Left hindlimb (tissue), 1 donor: ENCODE data around the gene RPS6KA6.
A peak's percentile ranks its signal among the peaks of the same experiment; 100 is the strongest.

Source experiments
- DNase-seq: peaks from one replicate; pipeline ENCODE4 v3.0.0-alpha.2; 2018

RPS6KA6 gene

DNA sequence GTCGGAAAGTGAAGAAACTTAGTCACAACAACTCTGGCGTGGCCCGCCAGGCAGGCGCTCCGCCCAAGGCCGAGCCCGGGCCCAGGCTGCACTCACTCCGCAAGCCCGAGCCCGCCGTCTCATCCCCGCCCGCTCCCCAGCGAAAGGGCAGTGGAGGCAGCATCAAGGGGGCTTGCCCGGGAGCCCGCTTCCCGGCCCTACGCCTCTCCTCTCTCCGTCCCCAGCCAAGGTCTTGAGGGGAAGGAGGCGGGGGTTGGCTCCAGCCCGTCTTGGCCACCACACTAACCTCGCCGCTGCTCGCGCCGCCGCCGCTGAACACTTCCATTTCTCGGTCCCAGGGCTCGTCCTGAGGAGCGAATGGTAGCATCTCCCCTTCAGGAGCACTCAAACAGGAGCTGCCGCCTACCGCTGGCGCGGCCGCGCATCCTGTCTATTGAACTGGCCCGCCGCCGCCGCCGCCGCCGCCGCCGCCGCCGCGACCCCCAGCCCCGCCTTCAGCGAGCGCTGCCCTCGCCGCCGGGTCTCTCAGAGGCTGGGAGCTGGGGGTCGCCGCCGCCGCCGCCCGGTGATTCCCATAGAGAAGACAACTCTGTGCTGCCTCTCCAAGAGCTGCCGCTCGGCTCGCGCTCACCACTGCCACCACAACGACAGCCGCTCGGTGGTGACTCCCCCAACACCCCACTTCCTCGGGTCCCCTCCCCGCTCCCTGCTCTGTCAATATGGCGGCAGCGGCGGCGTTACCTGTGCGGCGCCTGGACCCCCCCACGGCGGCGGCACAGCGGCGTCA, at the start of gene RPS6KA6:
RPS6KA6 (minus strand) TSS at position 667 of the 787 bp plus-strand sequence; CDS start at position 367, 300 bp downstream.
- peak; percentile 51 for DNase-seq

GRCh38 chrX:84224741-84225140, 36.7 kb upstream of the RPS6KA6 start:
- DNase-seq = no peak

- DNase-seq = no peak
These were observed 35.3 kb upstream of the RPS6KA6 start for GRCh38 chrX:84223261-84223660.

DNA sequence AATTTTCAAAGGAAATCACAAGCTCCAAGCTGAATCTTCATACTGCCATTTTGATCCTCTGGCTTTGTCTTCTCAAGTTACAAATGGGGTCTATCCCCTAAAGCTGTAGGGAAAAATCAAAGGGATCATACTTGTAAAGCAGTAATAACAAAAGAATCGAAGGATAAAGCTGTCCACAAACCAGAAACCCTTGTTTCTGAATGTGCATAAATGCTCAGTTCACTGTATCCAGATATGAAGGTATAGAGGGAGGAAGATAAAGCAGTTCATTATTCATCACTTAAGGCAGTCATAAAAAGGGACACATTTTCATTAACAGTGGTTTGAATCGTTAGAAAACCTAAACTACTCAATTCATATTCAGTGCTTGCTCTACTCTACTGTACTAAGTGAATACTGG, 33.2 kb upstream of the RPS6KA6 start:
- no peak for DNase-seq

DNA sequence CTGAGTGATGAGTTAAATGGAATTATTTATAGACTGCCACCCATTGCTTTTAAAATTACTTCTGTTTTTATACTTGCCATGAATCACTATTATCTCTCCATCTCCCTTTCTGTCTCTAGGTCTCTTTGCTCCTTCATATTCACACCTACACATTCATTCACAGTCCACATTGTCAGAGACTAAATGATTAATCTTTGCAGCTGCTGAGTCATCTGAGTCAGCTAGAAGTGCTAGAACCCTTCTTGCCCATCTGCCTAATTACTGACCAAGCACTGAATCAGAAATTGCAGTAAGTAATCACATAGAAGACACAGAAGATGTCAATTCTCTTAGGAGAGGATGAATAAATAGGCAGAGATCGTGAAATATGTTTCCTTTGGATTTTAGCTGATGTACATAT, 31.6 kb upstream of the RPS6KA6 start:
- no peak for DNase-seq

DNA sequence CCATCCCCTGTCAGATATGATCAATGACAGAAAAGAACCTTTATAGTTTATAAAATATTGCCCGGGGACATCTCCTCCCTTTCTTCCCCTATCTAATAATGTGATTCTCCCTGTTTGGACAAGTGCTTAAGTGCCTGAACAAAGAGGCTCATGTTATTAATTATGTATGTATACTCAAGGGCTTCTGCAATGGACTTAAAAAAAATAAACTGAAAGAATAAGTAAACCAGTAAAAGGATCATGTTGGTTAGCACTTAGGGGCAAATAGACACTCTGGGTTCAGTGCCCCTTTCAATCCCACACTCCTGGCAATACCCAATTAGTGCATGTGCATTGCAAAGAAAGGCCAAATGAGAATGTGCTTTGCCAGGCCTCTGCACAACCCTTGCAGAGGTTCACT, 30.7 kb upstream of the RPS6KA6 start:
- no peak for DNase-seq

- DNase-seq = no peak
These were observed 28.9 kb upstream of the RPS6KA6 start for GRCh38 chrX:84216881-84217280.

DNA sequence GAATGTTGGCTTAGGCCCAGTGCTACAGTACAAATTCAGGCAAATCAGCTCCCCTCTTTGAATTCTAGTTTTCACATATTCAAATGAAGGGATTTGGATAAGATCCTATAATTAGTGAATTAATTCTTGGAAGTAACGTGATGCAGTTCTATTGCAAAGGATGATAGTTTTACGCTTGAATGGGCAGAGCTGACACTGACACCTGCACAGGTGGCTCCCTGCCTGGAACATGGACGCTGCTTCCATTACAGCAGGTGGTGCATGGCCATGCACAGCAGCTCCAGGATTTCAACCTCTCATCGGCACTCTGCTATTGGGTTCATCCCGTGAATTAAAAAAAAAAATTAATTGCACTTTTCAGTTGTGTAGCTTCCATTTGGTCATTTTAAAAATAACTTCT, 28.4 kb upstream of the RPS6KA6 start:
- no peak for DNase-seq

- DNase-seq = no peak
These were observed 17.3 kb upstream of the RPS6KA6 start for GRCh38 chrX:84205276-84205675.

- no peak for DNase-seq
These were observed 11.7 kb upstream of the RPS6KA6 start for GRCh38 chrX:84199688-84200087.

DNA sequence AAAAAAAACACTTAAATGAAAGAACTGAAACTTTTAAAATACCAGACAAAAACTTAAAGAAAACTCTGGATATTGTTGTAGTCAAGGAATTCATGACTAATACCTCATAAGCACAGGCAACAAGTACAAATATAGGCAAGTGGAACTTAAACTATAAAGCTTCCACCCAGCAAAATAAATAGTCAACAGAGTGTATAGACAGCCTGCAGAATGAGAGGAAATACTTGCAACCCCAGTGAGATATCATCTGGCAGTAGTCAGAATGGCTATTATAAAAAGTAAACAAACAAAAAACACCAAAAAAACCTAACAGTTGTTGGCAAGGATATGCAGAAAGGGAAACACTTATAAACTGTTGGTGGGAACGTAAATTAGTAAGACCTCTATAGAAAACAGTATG, 9.6 kb upstream of the RPS6KA6 start:
- no peak for DNase-seq

GRCh38 chrX:84192006-84192405, 4.0 kb upstream of the RPS6KA6 start:
- DNase-seq = no peak

DNA sequence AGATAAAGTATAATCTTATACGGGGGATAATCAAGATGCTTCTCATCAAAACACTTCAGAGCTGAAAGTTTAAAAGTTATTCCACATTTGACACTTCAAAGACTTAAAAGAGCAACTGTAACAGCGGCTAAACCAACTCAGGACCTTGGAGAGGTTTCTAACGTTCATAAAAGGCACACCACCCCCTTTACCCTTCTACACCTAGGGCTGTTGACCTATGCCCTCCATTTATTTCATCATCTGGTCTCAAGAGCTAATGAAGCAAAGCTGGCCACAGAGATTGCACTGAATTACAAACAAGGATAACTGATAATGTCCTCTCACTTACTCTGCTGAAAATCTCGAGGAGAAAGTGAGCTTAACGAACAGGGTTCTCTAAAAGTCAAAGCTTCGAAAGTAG, 1.1 kb upstream of the RPS6KA6 start:
- no peak for DNase-seq

GRCh38 chrX:84188320-84188834, 378 bp upstream of the RPS6KA6 start:
- peak; percentile 84 for DNase-seq

- DNase-seq = peak; percentile 30
These were observed 1.1 kb downstream of the RPS6KA6 start for GRCh38 chrX:84186603-84187532.

GRCh38 chrX:84182516-84182915, 5.5 kb downstream of the RPS6KA6 start:
- DNase-seq = no peak

GRCh38 chrX:84175958-84176357, 12.0 kb downstream of the RPS6KA6 start:
- DNase-seq = no peak

DNA sequence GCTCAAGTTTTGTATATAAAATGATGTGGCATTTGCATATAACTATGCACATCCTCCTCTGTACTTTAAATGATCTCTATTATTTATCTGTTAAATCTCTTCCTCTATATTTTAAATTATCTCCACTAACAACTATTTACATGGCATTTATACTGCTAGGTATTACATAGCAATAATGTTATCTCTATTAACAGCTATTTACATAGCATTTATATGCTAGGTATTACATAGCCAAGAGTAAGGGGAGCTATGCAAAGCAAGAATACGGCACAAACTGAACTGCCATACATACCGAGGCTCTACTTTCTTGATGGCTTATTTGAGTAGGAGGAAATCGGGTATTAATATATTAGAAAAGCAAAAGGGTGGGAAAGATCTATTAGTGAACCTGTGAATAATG, 12.7 kb downstream of the RPS6KA6 start:
- DNase-seq = no peak

- DNase-seq = no peak
These were observed 13.7 kb downstream of the RPS6KA6 start for GRCh38 chrX:84174348-84174747.

DNA sequence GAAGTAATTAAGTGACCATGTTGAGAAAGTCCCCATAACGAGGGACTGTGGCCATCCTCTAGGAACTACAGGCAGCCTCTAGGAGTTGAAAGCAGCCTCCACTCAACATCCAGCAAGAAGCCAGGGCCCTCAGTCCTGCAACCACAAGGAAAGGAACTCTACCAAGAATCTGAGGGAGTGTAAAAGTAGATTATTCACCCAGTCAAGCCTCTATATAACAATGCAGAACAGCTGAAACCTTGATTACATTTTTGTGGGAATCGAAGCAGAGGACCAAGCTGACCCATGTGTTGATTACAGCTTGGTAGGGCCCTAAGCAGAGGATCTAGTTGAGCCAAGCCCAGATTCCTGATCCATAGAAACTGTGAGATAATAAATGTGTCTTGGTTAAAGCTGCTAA, 17.1 kb downstream of the RPS6KA6 start:
- no peak for DNase-seq

- DNase-seq = no peak
These were observed 19.4 kb downstream of the RPS6KA6 start for GRCh38 chrX:84168574-84168973.

DNA sequence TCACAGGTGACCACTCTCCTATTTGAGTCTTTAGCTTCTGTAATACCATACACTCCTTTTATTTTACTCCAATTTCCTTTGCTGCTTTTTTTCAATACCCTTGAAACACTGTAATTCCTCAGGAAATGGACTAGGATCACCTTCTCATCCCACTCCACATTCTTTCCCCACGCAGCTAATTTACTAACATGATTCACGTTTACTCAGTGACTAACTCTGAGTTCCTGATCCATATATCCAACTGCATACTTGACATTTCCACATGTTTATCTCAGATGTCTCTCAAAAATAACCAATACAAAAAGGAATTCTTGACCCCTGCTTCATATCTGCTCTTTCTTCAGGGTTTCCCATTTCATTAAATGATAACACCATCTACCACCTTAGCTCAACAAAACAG, 19.9 kb downstream of the RPS6KA6 start:
- no peak for DNase-seq

DNA sequence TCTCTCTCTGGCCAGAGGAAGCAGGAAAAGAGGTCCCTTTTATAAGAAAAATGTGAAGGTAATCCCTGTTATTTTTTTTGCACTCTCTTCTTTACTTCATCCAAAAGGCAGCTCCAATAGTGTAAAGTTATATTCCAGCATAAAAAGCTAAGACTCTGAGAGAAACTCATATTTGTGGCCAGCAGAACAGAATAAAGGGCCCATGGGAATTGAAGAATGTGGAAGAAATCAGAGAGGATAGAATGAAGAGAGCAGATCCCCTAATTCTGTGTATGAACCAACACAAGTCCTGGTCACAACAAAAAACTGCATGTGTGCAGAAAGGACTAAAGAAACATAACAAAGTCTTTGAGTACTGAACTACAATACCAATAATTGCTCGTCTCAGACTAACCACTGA, 22.3 kb downstream of the RPS6KA6 start:
- no peak for DNase-seq

GRCh38 chrX:84162401-84162800, 25.6 kb downstream of the RPS6KA6 start:
- DNase-seq = no peak
